ENCODE data around the gene GAD1.

Gene GAD1

DNA sequence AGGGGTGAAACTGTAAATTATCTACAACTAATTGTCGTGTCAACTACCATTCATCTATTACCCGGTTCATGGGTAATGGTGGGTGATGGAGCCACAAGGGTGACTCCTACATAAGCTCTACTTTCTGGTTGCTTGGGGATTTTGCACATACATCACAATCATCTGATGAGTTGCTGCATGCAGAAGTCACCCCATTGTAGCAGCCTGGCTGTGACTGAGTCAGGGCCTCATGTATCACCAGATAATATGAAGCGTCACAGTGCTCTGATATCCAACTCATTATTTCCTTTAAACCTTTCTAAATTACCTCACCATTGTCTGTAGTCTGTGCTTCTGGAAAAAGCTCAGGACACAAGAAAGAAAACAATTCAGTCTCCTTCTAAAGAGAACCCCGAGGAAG is 79.9 kb downstream of the GAD1 start:
- DNase-seq: no peak

DNA sequence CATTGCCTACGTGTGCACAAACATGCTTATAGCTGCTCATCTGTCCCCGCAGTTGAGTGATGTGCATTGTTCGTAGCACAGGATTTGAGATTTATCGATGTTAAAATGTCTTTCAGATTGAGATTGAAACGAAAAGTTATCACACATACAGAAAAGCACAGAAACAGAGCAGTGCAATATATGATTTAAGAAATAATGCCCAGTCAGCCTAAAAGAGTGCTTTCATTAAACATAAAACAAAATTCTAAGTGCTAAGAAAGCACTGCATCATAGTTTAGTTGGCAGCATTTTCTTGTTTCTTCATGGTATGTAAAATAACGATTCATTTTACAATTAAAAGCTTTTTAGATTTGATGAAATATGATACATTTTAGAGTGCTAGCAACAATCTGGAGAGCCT is 80.4 kb downstream of the GAD1 start:
- DNase-seq: no peak

DNA sequence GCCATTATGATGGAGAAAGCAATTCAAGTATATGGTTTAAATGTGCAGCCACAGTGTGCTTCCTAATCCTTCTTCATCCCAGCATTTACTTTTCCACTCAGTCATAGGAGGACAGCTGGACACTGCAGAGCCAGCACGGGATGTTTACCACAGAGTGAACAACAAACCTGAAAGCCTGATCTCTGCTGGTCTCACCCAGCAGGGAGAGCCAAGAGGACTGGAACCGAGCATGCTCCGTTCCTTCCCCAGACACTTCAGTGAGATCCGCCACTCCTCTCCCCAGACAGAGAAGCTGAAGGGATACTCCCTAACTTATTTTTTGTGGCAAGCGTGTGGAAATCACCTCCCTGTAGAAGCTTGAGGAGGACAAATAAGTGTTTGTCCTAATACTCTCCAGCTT is 89.2 kb downstream of the GAD1 start:
- no peak for DNase-seq
